ENCODE data around the gene PIK3CB.

Gene PIK3CB

DNA sequence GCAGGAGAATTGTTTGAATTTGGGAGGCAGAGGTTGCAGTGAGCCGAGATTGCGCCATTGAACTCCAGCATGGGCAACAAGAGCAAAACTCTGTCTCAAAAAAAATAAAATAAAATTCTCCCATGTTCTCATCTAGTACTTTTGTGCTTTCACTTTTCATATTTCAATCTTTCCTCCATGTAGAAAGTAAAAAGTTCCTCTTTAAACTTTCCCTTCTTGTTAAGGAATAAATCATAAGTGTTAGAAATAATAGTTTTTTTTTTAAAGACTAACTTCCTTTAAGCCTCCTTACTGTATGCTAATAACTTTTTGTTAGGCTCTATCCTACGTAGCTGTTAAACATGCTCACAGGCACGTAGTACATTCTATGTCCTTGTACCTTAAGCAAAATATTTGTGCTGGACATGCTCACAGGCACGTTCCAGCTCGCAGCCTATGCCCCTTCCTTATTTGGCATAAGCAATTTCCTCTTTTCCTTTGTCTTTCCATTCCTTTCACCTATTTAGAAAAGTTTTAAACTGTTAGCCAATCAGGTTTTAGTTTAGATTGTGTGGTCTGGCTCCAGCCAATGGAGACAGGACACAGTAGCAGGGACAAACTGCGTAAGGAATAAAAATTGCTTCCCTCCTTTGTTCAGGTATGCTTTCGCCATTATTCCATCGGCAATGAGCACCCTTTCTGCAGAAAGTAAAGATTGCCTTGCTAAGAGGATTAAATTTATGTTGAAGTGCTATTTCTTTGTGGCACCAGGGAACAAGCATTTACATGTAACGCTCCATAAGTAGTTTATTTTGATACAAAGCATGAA, 38.9 kb upstream of the PIK3CB start:
- no peak overlapping the region for H3K4me3 ChIP-seq (replicated peaks; ENCODE audit: low read depth, low read length)
- TF ChIP-seq, protein P1, sequence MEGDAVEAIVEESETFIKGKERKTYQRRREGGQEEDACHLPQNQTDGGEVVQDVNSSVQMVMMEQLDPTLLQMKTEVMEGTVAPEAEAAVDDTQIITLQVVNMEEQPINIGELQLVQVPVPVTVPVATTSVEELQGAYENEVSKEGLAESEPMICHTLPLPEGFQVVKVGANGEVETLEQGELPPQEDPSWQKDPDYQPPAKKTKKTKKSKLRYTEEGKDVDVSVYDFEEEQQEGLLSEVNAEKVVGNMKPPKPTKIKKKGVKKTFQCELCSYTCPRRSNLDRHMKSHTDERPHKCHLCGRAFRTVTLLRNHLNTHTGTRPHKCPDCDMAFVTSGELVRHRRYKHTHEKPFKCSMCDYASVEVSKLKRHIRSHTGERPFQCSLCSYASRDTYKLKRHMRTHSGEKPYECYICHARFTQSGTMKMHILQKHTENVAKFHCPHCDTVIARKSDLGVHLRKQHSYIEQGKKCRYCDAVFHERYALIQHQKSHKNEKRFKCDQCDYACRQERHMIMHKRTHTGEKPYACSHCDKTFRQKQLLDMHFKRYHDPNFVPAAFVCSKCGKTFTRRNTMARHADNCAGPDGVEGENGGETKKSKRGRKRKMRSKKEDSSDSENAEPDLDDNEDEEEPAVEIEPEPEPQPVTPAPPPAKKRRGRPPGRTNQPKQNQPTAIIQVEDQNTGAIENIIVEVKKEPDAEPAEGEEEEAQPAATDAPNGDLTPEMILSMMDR (IDR thresholded peaks at IDR 0.05; ENCODE audit: low read depth, low read length, missing control alignments), result no peak
- DNase-seq (ENCODE audit: extremely low read depth, low read depth), result no peak

DNA sequence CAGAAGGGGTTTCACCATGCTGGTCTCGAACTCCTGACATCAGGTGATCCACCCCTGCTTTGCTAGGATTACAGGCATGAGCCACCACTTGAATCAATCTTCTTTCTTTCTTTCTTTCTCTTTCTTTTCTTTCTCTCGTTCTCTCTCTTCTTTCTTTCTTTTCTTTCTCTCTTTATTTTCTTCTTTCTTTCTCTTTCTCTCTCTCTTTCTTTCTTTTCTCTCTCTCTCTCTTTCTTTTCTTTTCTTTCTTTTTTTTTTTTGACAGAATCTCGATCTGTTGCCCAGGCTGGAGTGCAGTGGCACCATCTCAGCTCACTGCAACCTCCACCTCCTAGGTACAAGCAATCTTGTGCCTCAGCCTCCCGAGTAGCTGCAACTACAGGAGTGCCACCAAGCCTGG, 37.9 kb upstream of the PIK3CB start:
- no peak for DNase-seq (ENCODE audit: extremely low read depth, low read depth)
- TF ChIP-seq, protein P1 (IDR thresholded peaks at IDR 0.05; ENCODE audit: low read depth, low read length, missing control alignments), result no peak

DNA sequence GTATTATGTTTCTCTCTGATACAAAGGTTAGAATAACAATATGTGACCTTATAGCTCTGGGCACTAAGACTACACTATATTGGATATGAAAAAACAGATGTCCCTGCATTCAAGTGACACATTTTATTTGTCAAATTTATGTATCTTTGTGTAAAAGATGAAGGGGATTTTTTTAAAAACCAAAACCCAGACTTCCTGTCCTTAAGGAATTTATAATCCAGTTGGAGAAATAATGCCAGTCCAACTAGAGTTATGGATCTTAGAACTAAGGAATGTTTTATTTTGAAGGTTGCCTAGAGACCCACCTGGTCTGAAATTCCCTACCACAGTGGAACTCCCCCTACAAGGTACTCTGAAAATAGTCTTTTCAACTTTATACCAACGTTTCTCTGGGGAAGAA, 33.3 kb upstream of the PIK3CB start:
- TF ChIP-seq, protein P1 (IDR thresholded peaks at IDR 0.05; ENCODE audit: low read depth, low read length, missing control alignments), result no peak
- no peak for DNase-seq (ENCODE audit: extremely low read depth, low read depth)
- no peak overlapping the region for H3K4me3 ChIP-seq (replicated peaks; ENCODE audit: low read depth, low read length)

More for the DNA sequence above, 37.9 kb upstream of the PIK3CB start:
- H3K4me3 ChIP-seq (replicated peaks; ENCODE audit: low read depth, low read length), result no peak overlapping the region

DNA sequence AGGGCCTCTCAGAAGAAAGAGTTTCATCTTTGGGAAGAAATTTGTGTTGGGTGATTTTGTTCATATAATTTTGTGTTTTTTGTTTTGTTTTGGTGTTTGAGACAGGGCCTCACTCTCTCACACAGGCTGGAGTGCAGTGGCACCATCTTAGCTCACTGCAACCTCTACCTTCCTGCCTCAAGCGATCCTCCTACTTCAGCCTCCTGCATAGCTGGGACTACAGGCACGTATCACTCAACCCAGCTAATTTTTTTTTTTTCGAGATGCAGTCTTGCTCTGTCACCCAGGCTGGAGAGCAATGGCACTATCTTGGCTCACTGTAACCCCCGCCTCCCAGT, 29.0 kb upstream of the PIK3CB start:
- H3K4me3 ChIP-seq (replicated peaks; ENCODE audit: low read depth, low read length), result no peak overlapping the region
- no peak for DNase-seq (ENCODE audit: extremely low read depth, low read depth)
- TF ChIP-seq, protein P1 (IDR thresholded peaks at IDR 0.05; ENCODE audit: low read depth, low read length, missing control alignments), result no peak

DNA sequence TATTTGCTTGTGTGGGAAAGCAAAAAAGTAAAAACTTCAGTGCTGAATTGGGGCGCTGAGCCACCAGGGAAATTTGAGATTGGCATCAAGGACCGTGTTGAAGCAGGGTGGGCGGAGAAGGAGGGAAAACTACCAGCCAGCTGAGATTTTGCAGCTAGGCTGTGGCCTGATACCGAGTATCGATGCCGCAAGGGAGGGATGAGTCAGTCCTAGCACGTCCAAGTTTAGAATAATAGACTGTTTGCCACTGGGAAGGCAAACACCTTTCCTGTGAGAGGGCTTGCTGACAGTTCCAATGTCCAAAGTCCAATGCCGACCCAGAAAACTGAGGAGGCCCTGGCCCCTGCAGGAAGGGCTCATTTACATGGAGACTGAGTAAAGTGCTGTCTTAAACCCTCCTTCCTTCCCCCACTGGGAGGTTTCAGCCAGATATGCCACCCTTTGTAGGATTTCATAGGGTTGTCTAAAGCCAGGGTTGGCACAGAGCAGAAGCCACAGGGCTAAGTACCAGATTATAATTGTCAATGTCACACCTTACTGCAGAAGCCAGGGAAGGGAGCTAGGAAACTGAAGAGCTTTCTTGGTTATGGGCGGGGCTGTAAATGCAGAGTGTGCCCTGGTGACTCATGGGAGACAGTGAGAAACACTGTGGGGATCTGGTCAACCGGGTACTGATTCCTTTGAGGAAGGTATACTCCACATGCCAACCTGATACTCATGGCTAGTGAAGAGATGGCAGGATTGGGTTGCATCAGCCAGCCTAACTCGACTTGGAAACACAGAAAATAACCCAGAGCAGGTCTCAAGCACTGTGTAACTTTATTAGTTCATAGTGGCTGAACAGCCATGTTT, 28.4 kb upstream of the PIK3CB start:
- TF ChIP-seq, protein P1 (IDR thresholded peaks at IDR 0.05; ENCODE audit: low read depth, low read length, missing control alignments), result no peak
- no peak overlapping the region for H3K4me3 ChIP-seq (replicated peaks; ENCODE audit: low read depth, low read length)
- DNase-seq (ENCODE audit: extremely low read depth, low read depth), result no peak

DNA sequence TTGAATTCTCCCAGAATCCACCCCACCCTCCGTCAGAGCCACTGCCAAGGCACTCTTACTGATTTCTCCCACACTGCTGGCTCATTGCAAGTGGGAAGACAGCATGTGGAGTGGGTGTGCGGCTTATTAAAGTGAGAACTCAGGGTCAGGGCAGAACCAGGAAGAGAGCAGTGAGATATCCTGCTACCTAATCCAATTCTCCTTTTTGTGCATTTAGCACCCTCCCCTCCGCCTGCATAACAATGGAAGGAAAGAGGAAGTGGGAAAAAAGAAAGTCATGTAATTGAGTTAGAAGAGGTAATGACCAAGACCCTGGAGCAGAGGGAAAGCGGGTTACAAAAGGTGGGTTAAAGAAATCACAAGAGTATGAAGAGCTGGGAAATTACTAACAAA, 27.8 kb upstream of the PIK3CB start:
- DNase-seq (ENCODE audit: extremely low read depth, low read depth), result no peak
- TF ChIP-seq, protein P1 (IDR thresholded peaks at IDR 0.05; ENCODE audit: low read depth, low read length, missing control alignments), result no peak
- no peak overlapping the region for H3K4me3 ChIP-seq (replicated peaks; ENCODE audit: low read depth, low read length)

Data from HFF-Myc (cell line).